NCI-H510A (cell line): ENCODE data around the gene TMEM164.
A peak's percentile ranks its signal among the peaks of the same experiment; 100 is the strongest.

Experiments
- DNase-seq: peaks from one replicate; lab custom pipeline; 2025; lab: John Stamatoyannopoulos, UW

TMEM164 gene

DNA sequence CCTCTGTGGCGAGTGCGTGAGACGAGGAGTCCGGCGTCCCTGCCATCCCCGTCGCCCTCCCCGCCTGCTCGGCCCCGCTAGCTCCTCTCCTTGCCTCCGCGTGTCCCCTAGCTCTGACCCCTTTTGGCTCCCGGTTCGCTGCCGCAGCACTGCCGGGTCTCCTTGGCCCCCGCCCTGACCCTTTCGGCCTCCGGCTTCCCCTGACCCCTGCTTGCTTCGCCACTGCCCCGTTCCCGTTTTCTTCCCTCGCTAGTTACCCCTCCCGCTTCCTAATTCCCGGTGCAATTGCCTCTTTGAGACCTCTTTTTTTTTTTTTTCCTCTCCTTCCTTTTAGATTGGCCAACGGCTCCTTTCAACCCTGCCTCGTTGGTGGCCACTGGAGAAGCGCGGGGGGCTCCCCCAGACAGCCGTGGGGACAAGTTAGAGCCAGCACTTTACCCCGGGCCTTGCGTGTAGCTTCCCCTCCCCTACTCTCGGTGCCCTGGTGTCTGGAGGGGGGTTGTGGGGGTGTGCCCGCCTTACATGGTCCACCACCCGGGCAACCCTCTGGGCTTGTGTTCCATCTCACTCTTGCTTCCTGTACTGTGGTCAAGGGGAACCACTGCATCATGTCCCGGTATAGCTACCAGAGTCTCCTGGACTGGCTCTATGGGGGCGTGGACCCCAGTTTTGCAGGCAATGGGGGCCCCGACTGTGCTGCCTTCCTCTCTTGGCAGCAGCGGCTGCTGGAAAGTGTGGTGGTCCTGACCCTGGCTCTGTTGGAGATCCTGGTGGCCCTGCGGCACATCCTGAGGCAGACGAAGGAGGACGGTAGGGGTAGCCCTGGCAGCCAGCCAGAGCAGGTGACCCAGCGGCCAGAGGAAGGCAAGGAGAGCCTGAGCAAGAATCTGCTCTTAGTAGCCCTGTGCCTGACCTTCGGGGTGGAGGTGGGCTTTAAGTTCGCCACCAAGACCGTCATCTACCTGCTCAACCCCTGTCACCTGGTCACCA lies 548 bp downstream of the TMEM164 start:
- DNase-seq: no peak

DNA sequence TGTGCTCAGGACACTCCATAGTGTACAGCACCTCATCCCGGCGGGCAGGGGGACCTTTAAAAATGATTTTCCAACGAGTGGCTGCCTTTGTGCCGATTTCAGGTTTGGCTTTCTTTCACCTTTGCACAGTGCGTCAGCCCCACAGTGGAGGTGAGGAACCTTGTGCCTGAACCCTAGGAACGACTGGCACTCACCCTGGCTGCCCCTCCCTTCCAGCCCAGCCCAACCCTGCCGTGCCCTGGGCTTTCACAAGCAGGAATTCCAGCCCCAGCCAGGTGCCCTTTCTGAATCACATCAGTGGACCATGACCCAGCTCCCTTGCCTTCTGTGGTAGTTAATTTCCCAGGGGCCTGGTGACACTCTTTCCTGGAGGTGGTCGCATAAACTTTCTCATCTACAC lies 1.3 kb downstream of the TMEM164 start:
- DNase-seq: no peak

DNA sequence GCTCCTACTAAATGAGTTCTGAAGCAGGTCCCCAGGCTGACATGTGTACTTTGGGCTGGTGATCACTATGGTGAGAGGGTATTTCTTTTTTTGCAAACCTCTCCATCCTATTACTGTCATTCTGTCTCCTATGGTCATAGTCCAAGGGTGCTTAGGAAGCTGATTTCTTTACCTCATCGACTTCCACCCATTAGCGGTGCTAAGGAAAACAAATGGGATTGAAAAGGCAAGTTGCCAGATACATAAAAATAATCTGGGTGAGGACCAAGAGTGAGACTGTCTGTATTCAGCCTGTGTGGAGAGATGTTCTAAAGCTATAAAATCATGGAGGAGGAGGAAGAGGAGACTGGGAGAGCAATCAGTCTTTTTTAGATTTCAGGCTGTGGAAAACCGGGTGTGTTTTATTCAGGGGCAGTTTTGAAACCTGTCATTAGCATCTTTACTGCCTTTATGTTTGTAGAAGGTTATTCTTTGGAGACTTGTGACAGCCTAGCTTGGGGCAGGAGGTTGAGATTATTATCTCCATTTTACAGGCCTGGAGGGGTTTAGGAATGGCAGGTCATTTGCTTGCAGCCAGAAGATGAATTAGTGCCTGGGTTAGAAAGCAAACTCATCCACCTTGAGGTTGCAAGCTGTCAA lies 1.9 kb downstream of the TMEM164 start:
- no peak for DNase-seq

DNA sequence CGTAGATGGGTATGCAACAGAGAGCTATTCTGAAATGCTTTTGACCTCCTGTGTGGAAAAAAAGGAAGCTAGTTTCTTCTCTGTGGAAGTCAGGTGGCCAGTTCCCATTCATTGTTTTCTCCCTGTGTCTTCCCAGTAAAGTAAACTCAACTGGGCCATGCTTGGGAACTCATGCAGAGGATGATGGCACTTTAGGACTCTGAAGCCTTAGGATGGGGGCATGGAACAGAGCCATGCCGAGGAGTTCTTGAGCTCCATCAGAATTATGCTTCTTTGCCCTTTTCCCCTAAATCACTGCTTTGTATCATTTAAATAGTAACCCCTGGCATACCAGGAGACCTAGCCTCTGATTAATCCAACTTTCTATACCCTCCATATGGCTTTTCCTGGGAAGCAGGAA lies 3.2 kb downstream of the TMEM164 start:
- DNase-seq: no peak

DNA sequence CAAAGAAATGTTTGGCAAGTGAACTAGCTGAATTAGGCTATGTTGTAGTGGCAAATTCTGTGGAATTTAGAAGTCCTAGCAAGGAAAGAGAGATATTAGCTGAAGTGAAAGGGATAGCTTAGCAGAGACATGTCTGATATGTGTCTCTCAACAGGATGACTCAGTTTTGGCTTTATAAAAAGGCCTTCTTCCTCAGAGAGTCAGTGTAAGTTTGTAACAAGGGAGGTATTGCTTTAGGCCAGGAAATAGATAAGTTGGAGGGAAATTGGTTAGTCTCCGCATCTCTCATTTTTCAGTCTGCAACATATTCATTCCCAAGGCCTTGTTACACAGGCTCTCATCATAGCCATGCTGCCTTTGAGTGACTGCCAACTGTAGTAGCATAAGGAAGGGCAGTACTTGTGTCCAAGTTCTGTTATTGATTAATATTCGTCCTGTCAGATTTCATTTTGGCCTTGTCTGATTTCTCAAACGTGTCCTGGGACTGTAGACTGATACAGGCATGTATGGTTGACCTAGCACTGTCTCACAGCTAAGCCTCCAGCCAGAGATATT lies 4.0 kb downstream of the TMEM164 start:
- no peak for DNase-seq

DNA sequence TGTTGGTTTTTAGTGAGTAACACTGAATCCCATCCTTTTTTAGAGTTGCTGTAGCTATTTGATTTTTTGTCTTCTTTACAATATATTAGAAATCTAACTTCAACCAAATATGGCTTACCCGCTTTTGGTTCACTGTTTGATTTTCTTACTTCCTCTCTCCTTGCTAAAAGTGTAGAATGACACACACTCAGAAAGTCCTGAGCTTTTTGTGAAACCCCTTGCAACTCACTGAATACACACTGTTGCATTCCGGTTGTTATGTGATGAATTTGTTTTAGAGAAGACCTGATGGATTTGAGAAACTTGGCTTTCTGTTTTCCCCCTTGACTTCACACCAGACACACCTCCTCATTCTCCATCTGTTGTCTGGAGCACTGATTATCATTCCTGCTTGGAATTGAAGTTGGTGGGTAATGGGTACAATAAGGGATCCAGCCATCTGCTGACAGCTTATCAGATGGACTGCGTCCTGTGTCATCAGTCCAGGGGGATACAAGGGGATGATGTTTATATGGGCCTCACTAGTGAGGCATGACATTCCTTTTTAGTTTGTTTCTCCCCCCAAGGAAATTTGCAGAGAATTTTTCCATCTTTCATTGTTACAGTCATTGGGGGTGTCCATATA lies 5.2 kb downstream of the TMEM164 start:
- DNase-seq: no peak

DNA sequence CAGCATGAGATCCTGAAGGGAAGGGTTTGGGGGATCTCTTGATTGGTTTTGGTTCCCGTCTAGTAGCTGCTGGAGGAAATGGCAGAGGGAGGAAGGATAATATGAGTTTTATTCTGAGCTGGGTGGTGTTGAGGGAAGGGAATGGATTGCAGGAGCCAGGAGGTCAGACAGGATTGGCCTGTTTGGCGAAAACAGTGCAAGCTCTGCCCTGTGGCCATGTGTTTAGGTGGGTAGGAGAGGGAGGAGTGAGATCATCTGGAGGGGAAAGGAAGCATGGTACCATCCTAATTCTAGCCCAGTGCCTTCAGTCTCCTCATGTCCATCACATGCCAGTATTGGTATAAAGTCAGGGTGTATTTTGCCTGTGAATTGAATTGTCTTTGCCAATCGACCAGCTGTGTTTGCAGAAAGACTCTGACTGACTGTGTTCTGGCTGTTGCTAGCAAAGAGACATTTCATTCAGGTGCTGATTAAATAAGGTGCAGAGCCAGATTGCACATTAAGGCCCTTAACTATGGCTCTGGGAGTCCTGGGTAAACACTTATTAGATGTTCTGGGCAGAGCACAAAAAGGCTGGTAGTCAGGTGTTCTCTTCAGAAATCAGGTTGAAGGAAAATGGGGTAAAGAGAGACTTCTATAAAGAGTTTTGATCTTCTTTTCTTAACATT lies 10.0 kb downstream of the TMEM164 start:
- peak; percentile 34 for DNase-seq

DNA sequence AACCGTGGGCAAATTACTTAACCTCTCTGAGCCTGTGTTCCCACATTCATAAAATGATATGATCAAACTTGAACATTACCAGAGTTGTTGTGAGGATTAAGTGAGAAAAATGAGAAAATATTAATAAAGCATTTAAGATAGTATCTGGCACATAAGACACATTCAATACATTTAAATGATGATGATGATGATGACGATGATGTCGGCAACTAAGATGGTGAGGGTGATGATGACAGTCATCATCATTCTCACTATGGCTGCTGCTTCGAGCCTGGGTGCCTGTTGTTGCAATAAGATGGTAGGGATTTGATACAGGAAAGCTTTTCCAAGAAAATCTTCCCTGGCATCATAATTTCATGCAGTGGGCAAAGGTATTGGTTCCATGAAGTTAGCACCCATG lies 11.1 kb downstream of the TMEM164 start:
- no peak for DNase-seq

DNA sequence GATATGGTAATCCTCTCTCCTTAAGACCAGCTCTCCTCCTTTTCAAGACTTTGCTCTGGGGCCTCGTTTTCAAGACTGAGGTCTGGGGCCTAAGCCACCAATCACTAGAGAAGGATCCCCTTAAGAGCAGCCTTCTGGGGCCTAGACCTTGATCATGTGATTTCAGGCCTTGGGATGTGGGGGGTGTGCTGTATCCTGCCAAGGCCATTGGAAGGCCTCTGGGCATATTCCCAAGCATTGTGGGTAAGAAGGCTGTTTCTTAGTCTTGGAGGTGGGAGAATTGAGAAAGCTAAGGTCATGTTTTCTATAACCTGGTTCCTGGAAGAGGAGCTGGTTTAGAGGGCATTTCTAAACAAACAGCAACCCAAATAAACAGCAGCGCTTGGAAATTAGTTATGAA lies 12.1 kb downstream of the TMEM164 start:
- no peak for DNase-seq

DNA sequence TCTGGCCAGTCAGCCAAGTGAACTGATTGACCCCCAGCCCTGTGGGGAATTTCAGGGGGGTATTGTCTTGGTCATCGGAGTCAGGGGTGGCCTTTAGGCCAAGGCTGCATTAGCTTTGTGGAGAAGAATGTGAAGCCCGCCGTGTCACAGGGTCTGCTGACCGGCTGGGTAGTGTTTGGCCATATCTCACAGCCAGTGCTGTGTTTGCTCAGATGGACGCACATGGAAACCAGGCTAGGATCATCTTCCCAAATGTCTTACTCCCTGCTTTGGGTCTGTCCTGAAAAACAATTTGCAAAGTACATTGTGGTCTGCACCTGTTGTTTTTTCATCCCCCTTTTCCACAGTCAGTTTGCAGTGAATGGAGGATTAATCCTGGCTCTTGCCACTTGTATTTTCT lies 13.0 kb downstream of the TMEM164 start:
- no peak for DNase-seq

DNA sequence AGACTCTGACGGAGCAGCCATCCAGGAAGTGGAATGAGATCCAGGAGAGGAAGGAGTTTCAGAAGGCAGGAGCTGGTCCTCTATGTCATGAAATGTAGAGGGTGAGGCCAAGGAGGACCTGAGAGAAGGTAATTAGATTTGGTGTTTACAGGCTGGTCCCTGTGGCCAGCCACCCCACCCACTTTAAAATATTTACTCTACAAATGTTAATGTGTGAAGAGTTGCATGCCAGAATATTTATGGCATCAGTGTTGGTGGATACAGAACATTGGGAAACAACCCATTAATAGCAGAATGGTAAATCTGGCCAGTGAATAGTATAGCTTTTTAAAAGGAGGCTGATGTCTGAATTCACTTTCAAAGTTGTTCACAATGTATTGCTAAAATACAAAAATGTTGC lies 17.6 kb downstream of the TMEM164 start:
- DNase-seq: no peak

DNA sequence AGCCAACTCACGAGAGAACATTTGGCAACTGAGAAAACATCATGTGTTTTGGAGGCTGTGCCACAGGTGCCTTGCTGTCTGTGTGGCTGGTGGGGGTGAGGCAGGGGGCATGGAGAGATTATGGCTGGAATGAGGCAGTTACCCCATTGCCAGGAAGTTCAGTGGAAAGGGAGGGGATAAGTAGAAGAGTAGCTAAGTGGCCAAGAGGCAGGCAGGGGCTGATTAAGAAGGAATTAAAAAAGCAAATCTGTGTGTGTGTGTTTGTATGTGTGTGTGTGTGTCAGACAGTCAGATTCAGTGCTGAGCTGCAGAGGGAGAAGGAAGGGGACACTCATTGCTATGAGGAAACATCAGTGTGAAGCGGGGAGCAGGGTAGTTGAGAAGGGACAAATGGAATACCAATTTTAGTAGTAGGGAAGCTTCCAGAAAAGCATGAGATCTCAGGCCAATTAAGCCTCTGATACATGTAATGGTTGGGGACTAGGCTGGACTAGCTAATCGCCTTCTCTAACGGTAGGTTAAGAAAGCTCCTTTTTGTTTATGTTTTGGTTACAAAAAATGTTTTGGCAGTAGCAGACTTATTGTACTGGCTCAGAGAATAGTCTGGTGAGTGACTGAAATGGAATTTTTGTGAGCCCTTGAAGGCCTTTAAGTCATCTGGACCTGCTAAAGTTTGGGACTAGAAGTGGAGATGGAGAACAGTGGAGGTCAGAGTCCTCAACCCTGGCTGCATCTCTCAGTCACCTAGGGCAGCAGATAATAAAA lies 18.5 kb downstream of the TMEM164 start:
- no peak for DNase-seq

DNA sequence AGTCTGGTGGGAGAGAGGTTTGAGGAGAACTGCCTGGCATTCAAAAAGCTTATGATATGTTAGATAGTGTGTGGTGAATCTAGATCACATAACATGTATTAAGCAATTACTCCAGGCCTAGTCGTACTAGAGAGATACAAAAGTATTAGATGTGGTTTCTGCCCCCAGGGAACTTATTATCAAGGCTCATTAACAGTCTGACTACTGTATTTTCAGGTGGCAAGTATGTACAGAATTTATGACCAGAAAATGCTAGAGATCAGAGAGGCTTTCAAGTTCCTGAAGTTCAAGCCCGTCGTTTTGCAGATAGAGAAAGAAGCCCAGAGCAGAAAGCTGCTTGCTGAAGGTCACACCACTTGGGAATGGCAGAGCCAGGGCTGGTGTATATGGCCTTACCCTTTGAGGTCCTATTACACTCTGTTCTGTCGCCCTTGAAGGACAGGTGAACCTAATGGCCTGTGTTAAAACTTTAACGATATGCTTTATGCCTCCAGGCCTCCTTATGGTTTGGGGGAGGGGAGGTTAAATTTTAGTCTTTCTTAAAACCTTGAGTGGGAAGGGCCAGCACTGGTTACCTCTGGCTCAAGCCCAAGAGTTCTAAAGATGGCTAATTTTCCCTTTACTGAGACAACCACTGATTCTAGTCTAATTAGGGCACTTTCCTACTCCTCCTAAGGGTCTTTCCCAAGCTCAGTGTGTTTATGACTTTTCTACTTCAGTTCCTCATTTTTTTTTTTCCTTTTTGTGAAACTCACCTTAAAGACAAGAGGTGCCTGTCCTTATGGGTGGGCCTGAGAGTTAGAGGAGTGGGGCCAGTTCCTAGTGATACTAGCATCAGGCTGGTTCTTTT lies 19.9 kb downstream of the TMEM164 start:
- DNase-seq: no peak

DNA sequence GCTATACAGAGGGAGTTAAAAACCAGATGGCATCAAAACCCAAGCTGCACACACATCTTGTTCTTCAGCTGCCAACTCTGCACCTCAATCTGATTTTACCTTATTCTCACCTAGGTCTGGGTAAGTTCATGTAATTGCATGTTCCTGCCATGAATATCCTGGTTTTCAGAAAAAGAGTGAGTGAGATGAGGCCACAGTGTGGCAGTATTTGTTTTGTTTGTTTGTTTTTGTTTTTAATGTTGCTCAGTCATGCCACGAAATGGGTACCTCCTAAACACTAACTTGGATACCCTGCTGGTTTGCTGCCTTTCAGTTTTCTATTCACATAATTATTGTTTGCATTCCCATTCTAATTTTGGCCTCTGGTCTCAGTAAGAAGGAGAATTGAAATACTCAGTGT lies 22.5 kb downstream of the TMEM164 start:
- no peak for DNase-seq

DNA sequence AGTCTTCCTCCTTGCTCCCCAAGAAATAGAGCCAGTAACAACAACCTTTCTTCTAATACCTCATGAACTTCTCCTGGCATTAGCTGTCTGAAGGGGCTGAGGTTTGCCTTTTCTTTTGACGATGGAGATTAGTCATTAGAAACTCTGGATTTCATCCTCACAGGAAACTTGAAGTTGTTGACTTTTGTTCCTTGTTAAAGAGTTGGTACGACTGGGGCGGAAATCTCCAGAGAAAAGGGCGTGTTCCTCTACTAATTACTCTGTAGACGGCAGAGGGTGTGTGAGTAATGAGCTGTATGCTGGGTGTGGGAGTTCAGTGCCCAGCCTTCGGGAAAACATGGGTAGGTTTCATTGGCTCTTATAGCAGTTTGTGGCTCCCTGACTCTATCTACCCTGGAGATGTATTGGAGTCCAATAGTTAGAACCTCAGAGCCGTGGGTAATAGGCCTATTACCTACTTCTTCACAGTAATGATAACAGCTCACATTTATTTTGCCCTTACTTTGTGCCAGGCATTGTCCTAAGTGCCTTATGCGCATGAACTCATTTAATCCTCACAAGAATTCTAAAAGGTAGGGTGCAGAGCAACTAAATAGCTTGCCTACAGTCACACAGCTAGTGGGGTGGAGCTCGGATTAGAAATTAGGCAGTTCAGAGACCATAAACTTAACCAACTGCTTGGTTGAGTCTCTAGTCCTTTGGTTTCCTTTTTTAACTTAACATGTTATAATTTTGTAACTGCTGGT lies 23.4 kb downstream of the TMEM164 start:
- no peak for DNase-seq

DNA sequence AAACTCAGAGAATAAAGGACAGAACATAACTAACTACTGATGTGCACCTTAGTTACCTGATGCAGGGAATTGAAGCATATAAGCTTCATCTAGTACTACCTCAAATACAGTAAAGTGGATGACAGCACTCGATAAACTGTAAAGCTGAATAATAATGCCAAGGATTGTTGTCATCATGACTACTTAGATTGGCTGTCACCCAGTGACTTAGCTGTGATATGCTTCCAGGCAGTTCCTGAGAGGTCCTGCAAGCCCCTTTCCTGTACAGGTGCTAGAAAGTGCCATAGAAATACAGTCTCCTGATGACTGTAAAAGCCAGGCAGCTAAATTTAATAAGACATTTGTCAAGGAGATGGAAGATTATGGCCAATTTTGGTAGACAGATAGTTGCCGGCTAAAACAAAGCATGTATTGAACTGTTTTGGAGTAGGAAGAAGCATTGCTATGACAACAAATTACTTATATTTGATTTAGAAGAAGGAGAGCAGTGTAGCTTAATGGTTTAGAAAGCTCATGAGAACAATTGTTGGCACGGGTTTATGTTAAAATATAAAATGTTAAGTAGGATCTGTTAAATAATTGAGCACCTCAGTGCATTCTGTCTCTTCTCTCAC lies 29.7 kb downstream of the TMEM164 start:
- no peak for DNase-seq

DNA sequence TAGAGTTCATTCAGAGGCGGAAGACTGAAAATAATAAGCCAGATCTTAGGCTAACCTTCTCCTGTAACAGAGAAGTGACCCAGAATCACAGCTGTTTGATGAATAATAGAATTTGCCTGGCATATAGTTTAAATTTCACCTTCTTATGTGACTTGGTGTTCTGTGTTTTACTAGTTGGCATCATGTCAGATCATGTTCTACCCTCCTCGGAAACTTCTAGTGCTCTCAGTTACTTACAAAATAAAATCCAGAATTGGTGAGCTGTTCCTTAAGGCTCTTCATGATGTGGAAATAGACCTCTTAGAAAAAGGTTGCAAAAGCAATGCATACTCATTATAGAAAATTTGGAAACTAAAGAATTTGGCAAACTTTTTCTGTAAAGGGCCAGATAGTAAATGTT lies 31.1 kb downstream of the TMEM164 start:
- DNase-seq: no peak

DNA sequence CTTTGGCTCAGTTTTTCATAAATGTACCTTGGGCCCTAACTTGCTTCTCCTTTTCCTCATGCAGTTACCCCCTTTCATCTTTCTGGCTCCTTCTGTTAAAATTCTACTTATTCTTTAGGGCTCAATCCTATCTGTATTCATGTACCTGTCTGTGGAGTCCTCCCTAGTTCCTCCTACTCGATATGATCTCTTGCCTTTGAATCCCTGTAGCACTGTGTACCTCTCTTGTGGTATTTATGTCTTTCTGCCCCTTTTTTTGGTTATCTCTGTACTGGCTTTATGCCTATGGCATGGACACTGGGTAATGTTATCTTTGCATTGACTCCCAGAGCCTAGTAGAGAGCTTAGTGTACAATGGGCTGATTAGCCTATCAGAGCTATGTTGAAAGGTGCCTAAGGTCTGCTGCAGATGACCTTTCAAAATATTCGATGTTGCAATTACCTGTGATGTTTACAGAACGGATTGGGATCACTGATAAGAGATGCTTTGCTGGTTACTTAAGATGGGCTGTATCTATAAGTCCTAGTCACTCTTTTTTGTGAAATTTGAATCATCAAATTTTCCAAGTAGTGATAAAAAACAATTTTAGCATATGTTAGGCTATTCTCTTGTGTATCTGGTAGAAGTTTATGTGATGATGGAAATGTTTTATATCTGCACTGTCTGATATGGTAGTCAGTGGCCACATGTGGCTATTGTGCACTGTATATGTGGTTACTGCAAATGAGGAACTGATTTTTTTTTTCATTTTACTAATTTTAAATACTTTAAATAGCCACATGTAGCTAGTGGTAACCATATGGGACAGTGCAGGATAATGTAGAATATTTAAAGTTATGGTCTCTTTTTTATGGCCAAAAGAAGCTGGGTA lies 33.5 kb downstream of the TMEM164 start:
- DNase-seq: no peak
